CD4-positive, alpha-beta T cell (primary cell): ENCODE data around the gene DNAJC13. TPM values are rescaled to one million over a fixed set of nuclear protein-coding genes. Genes with fewer than 3 reads are reported as not detected.
A peak's percentile ranks its signal among the peaks of the same experiment; 100 is the strongest.
"Not testable (repeated sequence)": the region's sequence is repeated elsewhere in the genome, so short reads cannot be mapped to it uniquely, and the experiment has no call there.

Source experiments
- ATAC-seq: fragments of 200-7000 bp; cut with Tn5 transposase; one replicate; pipeline ENCODE4 v1.10.0; 2022; ENCODE audit warnings: mild to moderate bottlenecking; ENCODE audit not compliant: poor library complexity
- CTCF ChIA-PET: fragments of 350-600 bp; sonication (Branson Sonifier 250); formaldehyde crosslinking; loops from one replicate; lab custom pipeline; 2021; ENCODE audit warnings: antibody characterized with exemption, inconsistent platforms; lab: Charles Lee
- POLR2A ChIA-PET: fragments of 350-600 bp; sonication (Branson Sonifier 250); formaldehyde crosslinking; loops from one replicate; lab custom pipeline; 2021; ENCODE audit warnings: antibody characterized with exemption, inconsistent platforms; lab: Charles Lee
- DNase-seq, 14 experiments: peaks; one replicate each; pipeline ENCODE4 v3.0.0-alpha.2; 2013 to 2020; ENCODE audit warnings: mixed read lengths in 2 of 14
- H3K27ac ChIP-seq, 2 donors: one replicate each; pipeline versions ENCODE4 v1.5.1 to v1.7.0; 2013; ENCODE audit warnings: low read length in 2 of 2, low read depth in 1 of 2, mild to moderate bottlenecking in 1 of 2
- H3K27me3 ChIP-seq, 2 experiments: 1 replicate in 1 of 2; 2 replicates in 1 of 2; pipeline versions ENCODE4 v1.6.1 to v1.7.0; 2013; ENCODE audit warnings: low read length in 2 of 2, control low read depth in 1 of 2, mild to moderate bottlenecking in 1 of 2, moderate library complexity in 1 of 2; ENCODE audit not compliant: insufficient read depth in 2 of 2, control insufficient read depth in 1 of 2
- H3K36me3 ChIP-seq: one replicate; pipeline ENCODE4 v1.6.1; 2013; ENCODE audit warnings: low read length, control low read depth; ENCODE audit not compliant: insufficient read depth
- H3K4me1 ChIP-seq: one replicate; pipeline ENCODE4 v1.6.1; 2013; ENCODE audit warnings: low read length, control low read depth; ENCODE audit not compliant: insufficient read depth
- H3K4me3 ChIP-seq: one replicate; pipeline ENCODE4 v1.5.1; 2013; ENCODE audit warnings: mild to moderate bottlenecking, low read length, moderate library complexity
- H3K9me3 ChIP-seq, 2 experiments: 1 replicate in 1 of 2; 2 replicates in 1 of 2; pipeline versions ENCODE4 v1.6.1 to v1.7.0; 2013; ENCODE audit warnings: low read length in 2 of 2, mild to moderate bottlenecking in 2 of 2, control low read depth in 1 of 2, moderate library complexity in 1 of 2; ENCODE audit not compliant: control insufficient read depth in 1 of 2, insufficient read depth in 1 of 2
- H3K27ac Mint-ChIP-seq: one replicate; pipeline ENCODE4 v1.8.0; 2020; ENCODE audit warnings: mixed read lengths
- H3K27me3 Mint-ChIP-seq: one replicate; pipeline ENCODE4 v1.8.0; 2021; ENCODE audit warnings: mixed read lengths
- H3K36me3 Mint-ChIP-seq: one replicate; pipeline ENCODE4 v1.8.0; 2021; ENCODE audit warnings: low read depth, mixed read lengths
- H3K4me1 Mint-ChIP-seq: one replicate; pipeline ENCODE4 v1.8.0; 2021; ENCODE audit warnings: low read depth, mixed read lengths
- H3K4me3 Mint-ChIP-seq: one replicate; pipeline ENCODE4 v1.8.0; 2020; ENCODE audit warnings: mild to moderate bottlenecking, mixed read lengths
- H3K9me3 Mint-ChIP-seq: one replicate; pipeline ENCODE4 v1.8.0; 2020; ENCODE audit warnings: mixed read lengths
- intact Hi-C, 2 experiments: fragments of 100-400 bp; cut with DNase I in 1 of 2; cut with micrococcal nuclease in 1 of 2; formaldehyde crosslinking; loops; one replicate each; pipeline versions ENCODE4 v1.15.1 to v1.9.0; 2023 to 2025; cut with DNase I, micrococcal nuclease
- total RNA-seq, 174 experiments: library from RNA in 2 of 174; stranded (reverse) in 2 of 174; gene quantifications; one replicate each; pipeline ENCODE4 v1.2.3 and lab custom pipeline; 2021 to 2026
- TF ChIP-seq, protein P1 (sequence below): fragments of 200-600 bp; IDR thresholded peaks from one replicate; pipeline ENCODE4 v1.8.0; 2022; ENCODE audit warnings: antibody characterized with exemption, mild to moderate bottlenecking

The DNAJC13 gene
- total RNA-seq, 2 experiments from 2014 or later = 13.5 to 14.3 TPM

DNA sequence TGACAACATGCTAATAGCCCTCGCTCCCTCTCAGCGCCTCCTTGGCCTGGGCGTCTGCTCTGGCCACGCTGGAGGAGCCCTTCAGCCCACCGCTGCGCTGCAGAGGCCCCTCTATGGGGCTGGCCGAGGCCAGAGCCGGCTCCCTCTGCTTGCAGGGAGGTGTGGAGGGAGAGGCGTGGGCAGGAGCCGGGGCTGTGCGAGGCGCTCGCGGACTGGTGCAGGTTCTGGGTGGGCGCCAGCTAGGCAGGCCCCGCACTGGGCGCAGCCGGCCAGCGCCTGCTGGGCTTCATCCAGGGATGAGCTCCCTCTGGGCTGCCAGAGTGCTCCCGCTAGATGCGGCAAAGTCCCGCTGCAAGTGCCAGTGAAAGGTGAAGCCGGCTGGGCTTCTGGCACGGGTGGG is 21.0 kb upstream of the DNAJC13 start:
- Mint-ChIP-seq H3K36me3 (no peaks in the 10 kb centered on the region), H3K9me3 (no peaks in the 10 kb centered on the region), H3K4me1 (no peaks in the 10 kb centered on the region), H3K27me3 (peaks cover 6% of the 10 kb centered on the region), H3K27ac (no peak overlapping the region), H3K4me3 (no peak overlapping the region)
- H3K4me1 ChIP-seq = no peaks in the 10 kb centered on the region
- H3K4me3 ChIP-seq = no peak overlapping the region
- no peak for ATAC-seq
- TF ChIP-seq, protein P1, sequence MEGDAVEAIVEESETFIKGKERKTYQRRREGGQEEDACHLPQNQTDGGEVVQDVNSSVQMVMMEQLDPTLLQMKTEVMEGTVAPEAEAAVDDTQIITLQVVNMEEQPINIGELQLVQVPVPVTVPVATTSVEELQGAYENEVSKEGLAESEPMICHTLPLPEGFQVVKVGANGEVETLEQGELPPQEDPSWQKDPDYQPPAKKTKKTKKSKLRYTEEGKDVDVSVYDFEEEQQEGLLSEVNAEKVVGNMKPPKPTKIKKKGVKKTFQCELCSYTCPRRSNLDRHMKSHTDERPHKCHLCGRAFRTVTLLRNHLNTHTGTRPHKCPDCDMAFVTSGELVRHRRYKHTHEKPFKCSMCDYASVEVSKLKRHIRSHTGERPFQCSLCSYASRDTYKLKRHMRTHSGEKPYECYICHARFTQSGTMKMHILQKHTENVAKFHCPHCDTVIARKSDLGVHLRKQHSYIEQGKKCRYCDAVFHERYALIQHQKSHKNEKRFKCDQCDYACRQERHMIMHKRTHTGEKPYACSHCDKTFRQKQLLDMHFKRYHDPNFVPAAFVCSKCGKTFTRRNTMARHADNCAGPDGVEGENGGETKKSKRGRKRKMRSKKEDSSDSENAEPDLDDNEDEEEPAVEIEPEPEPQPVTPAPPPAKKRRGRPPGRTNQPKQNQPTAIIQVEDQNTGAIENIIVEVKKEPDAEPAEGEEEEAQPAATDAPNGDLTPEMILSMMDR = no peak
- no peaks in the 10 kb centered on the region for H3K27me3 ChIP-seq
- no peak for DNase-seq
- no peak overlapping the region for H3K27ac ChIP-seq
- peaks cover 0 to 5% of the 10 kb centered on the region in 2 experiments for H3K9me3 ChIP-seq
- no peaks in the 10 kb centered on the region for H3K36me3 ChIP-seq
- POLR2A ChIA-PET = no interaction called here
- intact Hi-C loops = loop anchor here in 1 of 2 experiments (5.0 kb wide), 1 partner anchor 1364 kb away; no protein-coding TSS in a partner anchor
- CTCF ChIA-PET = no interaction called here

DNA sequence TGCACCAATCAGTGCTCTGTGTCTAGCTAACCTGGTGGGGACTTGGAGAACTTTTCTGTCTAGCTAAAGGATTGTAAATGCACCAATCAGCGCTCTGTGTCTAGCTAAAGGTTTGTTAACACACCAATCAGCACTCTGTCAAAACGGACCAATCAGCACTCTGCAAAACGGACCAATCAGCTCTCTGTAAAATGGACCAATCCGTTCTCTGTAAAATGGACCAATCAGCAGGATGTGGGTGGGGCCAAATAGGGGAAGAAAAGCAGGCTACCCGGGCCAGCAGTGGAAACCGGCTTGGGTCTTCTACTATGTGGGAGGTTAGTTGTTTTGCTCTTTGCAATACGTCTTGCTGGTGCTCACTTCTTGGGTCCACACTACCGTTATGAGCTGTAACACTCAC is 20.5 kb upstream of the DNAJC13 start:
- intact Hi-C loops = loop anchor here in 1 of 2 experiments (5.0 kb wide), 1 partner anchor 1364 kb away; no protein-coding TSS in a partner anchor

DNA sequence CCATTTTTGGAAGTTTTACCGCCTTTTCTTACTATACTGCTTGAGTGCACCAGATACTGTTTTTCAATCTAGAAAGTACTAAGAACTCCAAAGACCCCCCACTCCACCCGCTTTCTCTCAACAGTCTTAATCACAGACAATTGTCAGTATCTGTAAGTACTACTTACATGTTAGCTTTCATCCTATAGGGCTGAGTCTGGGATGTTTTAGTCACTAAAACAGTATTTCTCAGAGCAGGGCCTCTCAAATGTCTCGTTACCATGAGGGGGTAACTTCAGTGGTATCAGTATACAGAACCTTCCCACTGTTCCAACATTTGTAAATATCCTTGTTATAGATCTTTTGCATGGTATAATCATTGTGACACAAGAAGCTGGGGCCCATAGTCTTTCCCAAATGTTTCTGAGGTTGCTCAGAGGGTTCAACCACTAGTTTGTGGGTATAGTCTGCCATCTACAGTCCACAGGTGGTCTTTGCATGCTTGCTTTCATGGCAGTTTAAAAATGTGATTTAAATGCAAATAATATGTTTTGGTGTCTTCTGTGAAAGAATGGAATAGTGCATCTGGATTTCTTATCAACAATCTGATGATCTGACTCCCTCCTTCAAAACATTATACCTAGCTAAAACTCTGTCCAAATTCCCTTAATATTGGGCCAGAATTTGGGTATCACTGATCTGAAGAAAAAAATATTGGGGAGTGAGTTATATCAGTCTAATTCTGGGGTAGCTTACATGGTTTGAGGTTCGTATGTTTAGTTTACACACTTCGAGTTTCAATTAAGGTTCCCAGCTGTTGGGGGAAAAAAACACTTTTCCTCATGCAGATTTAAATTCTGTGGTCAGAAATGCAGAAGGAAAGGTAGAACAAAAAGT is 18.0 kb upstream of the DNAJC13 start:
- Mint-ChIP-seq H3K36me3 (no peaks in the 10 kb centered on the region), H3K27ac (no peak overlapping the region), H3K4me3 (no peak overlapping the region), H3K4me1 (no peaks in the 10 kb centered on the region), H3K9me3 (no peaks in the 10 kb centered on the region), H3K27me3 (no peaks in the 10 kb centered on the region)
- no peaks in the 10 kb centered on the region for H3K4me1 ChIP-seq
- H3K9me3 ChIP-seq = peaks cover 0 to 5% of the 10 kb centered on the region in 2 experiments
- ATAC-seq (peak; percentile 51), DNase-seq (peak in 4 of 14 experiments; percentile 5 to 53 (median 44))
- POLR2A ChIA-PET = no interaction called here
- H3K36me3 ChIP-seq = no peaks in the 10 kb centered on the region
- TF ChIP-seq, protein P1 = peak; percentile 63
- intact Hi-C loops = loop anchor here (1.0 to 5.0 kb wide), 2 partner anchors 47 to 1367 kb away; no protein-coding TSS in a partner anchor
- H3K27me3 ChIP-seq = no peaks in the 10 kb centered on the region
- CTCF ChIA-PET = interaction anchor here (1.0 kb wide), 1 partner anchor 20 kb away, joined by 3 read pairs; no protein-coding TSS in a partner anchor
- H3K4me3 ChIP-seq = no peak overlapping the region
- H3K27ac ChIP-seq = no peak overlapping the region

More for the DNA sequence above, 20.5 kb upstream of the DNAJC13 start:
- H3K27me3 ChIP-seq, H3K9me3 Mint-ChIP-seq, H3K4me3 ChIP-seq, H3K4me1 Mint-ChIP-seq, H3K27ac ChIP-seq, ATAC-seq, H3K4me3 Mint-ChIP-seq, H3K4me1 ChIP-seq, POLR2A ChIA-PET, H3K27me3 Mint-ChIP-seq, DNase-seq, H3K9me3 ChIP-seq, H3K36me3 Mint-ChIP-seq, H3K36me3 ChIP-seq, H3K27ac Mint-ChIP-seq: not testable (repeated sequence)
- CTCF ChIA-PET = interaction anchor here (0.9 to 1.0 kb wide), 2 partner anchors 10 to 44 kb away, joined by 3 read pairs; no protein-coding TSS in a partner anchor
